GM12892 (cell line): ENCODE measurements around the gene FILIP1L.
"Not testable (repeated sequence)": the region's sequence is repeated elsewhere in the genome, so short reads cannot be mapped to it uniquely, and the experiment has no call there.

Experiments used
- DNase-seq: peaks from one replicate; pipeline ENCODE4 v3.0.0; 2011; ENCODE audit not compliant: insufficient read length
- FAIRE-seq: peaks from 2 replicates; lab custom pipeline; 2011; peaks lifted over from hg19 to GRCh38; lab: Jason Lieb, UNC
- POLR2A ChIP-seq: IDR thresholded peaks from 2 replicates; pipeline ENCODE4 v1.6.1; 2011; ENCODE audit warnings: low read depth, low read length, control low read depth
- POLR2AphosphoS5 ChIP-seq: IDR thresholded peaks from 2 replicates; pipeline ENCODE4 v1.6.1; 2011; ENCODE audit warnings: low read depth, low read length, control low read depth
- TAF1 ChIP-seq: IDR thresholded peaks from 2 replicates; pipeline ENCODE4 v1.6.1; 2011; ENCODE audit warnings: low read depth, mild to moderate bottlenecking, control low read depth, low read length, borderline replicate concordance

Gene FILIP1L

DNA sequence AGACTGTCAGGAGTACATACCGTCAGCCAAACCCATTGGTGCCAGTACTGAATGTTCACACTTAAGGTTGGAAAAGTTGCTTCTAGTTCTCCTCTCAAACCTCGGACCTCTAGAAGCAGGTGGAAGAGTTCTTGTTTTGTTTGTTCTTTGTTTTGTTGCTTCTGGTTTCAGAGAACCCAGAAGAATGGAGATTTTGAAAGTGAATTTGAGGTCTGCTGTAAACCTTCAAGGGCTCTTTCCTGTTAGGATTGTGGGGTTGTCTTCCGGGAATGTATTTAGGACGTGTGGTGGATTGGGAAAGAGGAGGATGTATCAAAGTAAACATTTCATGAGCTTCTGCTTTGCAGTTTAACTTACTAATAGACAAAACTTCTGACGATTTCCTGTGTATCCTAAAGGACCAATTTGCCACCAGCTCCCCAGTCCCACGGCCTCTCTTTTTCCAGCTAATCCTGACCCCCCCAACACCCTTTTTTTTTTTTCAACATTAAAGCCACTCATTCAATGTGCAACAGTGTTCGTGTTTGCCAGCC, 50.3 kb downstream of the FILIP1L start:
- DNase-seq (no peak), FAIRE-seq (no peak)
- TF ChIP-seq POLR2A (no peak), TAF1 (no peak), POLR2AphosphoS5 (no peak)

GRCh38 chr3:100062665-100063064, 51.6 kb downstream of the FILIP1L start:
- TF ChIP-seq POLR2AphosphoS5 (no peak), TAF1 (no peak), POLR2A (no peak)
- no peak for FAIRE-seq
- no peak for DNase-seq

GRCh38 chr3:100060685-100061484, 53.4 kb downstream of the FILIP1L start:
- TF ChIP-seq POLR2A (no peak), POLR2AphosphoS5 (no peak), TAF1 (no peak)
- DNase-seq (no peak), FAIRE-seq (no peak)

- FAIRE-seq, result no peak
- TF ChIP-seq POLR2AphosphoS5 (no peak), POLR2A (no peak), TAF1 (no peak)
- no peak for DNase-seq
These were observed 54.8 kb downstream of the FILIP1L start for GRCh38 chr3:100059472-100059871.

DNA sequence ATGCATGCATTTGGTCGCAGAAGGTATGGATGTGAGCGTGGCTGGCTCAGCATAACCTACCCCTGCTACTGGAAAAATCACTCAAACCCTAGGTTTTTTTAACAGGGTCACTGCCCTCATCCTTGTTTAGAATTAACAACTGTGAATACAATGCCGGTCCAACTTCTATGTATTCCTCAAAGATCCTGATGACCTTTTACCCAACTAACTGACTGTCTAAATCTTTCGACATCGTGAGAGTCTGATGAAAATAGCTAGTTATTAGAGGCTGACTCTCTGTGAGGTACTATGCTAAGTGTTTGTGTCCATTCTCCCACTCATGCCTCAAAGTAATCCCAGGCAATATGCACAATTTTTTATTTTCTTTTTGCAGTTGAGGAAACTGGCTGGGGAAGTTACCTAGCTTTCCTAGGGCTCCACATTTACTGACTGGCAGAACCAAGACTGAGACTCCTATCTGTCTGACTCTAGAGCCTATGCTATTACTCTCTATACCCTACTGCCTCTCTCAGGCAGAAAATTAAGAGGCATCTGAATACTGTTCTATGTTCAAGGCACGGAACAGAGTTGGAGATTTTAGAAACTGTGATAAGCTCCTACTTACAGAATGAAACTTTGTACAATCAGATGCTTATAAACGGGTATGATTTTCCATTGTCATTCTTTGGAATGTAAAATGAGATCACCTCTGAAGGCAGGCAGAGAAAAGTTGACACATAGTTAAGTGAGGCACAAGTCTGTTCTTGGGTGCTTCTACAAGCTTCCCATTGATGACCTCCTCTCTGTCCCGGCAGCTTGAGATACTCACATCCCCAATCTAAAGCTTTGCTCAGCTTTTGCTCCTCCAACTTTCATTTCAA, 56.4 kb downstream of the FILIP1L start:
- TF ChIP-seq POLR2AphosphoS5 (no peak), POLR2A (no peak), TAF1 (no peak)
- DNase-seq (no peak), FAIRE-seq (no peak)

- DNase-seq (no peak), FAIRE-seq (no peak)
- TF ChIP-seq TAF1 (no peak), POLR2AphosphoS5 (no peak), POLR2A (no peak)
These were observed 60.2 kb downstream of the FILIP1L start for GRCh38 chr3:100053951-100054620.

GRCh38 chr3:100051513-100051912, 62.8 kb downstream of the FILIP1L start:
- DNase-seq, FAIRE-seq: not testable (repeated sequence)

GRCh38 chr3:100048248-100048647, 66.1 kb downstream of the FILIP1L start:
- no peak for TF ChIP-seq POLR2AphosphoS5
- TF ChIP-seq TAF1, result no peak
- TF ChIP-seq POLR2A, result no peak
- FAIRE-seq, result peak; percentile 27
- DNase-seq, result no peak

DNA sequence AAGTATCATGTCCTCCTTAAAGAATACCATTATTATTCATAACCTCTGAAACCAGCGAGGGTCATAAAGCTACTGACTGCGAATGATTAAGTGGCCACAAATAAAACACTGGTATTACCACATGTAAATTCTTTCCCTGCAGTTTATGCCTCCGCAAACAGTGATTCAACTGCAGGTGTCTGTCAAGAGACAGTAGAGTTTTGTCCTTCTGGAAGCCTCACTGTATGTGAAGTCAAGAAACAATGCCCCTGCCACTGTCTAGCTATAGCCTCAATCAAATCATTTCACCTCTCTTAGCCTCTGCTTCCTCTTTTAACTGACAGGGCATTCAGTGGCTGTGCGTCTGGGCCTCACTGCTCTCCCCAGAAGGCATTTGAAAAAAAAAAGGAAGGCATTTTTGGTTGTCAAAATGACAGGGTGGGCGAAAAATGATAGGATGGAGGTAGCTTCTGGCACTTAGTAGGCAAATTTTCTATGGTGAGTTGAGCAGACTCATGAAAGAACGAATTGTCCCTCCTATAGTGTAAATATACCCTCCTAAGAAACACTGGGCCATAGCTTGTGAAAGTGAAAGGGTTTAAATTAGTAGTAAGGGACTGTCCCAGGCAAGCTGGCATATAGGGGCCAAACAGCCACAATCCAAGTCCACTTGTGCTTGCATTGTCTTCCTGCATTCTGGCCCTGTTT, 66.7 kb downstream of the FILIP1L start:
- peak; percentile 11 for DNase-seq
- peak; percentile 94 for FAIRE-seq
- TF ChIP-seq POLR2AphosphoS5 (0 out of 2 replicates have a peak, but pooled peaks have one; percentile 22), POLR2A (no peak)

DNA sequence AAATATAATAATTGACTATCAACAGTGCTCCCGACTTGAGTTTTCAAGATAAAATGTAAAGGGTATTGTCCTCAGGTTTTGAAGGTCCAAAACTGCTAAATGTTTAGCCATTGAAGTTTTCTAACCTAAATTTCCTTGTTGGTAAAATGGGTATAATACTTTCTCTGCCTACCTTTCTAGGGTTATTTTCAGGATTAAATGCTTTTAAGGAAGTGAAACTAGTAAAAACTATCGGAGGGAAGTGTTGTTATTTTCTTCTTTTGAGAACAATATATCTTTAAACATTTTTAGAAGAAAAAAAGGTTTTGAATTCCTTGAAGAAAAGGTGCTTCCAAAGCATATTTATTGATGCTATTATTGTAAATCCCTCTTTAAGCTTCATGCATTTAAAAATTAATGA, 67.3 kb downstream of the FILIP1L start:
- FAIRE-seq (no peak), DNase-seq (no peak)
- TF ChIP-seq POLR2AphosphoS5 (no peak), TAF1 (no peak), POLR2A (no peak)

DNA sequence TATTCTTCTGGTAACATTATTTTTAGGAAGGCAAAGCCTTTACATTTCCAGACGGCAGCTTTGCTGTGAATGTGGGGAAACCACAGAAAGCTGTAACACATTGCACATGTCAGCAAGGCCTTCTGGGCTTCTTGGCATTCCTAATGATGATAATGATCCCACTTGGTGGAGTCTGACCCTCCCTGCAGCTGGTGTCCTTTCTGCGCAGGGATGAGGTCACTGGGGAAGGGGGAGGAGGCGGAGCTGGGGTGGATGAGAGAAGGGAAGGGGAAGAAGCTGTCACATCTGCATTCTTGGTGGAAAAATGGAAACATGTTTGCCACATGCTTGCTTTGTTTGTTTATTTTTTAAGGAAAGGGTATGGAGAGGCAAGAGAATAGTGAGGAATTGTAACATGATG, 68.6 kb downstream of the FILIP1L start:
- FAIRE-seq, result no peak

DNA sequence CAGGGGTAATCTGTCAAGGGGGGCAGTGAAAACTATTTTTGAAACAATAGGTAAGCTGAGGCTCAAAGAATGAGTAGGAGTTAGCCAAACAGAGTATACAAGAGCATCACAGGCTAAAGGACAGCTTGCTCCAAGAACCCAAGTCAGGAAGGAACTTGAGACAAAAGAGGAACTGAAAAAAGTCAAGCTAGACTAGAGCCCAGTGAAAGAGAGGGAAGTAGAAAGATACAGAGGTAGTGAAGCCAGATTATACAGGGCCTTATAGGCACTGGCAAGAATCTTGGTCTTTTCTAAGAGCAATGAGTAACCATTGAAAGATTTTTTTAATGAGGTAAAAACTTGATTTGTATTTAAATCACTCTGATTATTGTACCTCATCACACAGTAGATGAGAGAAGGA, 69.9 kb downstream of the FILIP1L start:
- TF ChIP-seq POLR2AphosphoS5 (no peak), TAF1 (no peak), POLR2A (no peak)
- DNase-seq (peak; percentile 24), FAIRE-seq (peak; percentile 87)

More for the DNA sequence above, 68.6 kb downstream of the FILIP1L start:
- DNase-seq, result no peak
- TF ChIP-seq TAF1 (no peak), POLR2AphosphoS5 (no peak), POLR2A (no peak)
